Duodenal mucosa (tissue), 2 donors: ENCODE measurements around the gene CFAP251.

Source experiments
- H3K27ac ChIP-seq: one replicate; pipeline ENCODE4 v1.7.0; 2013; ENCODE audit warnings: low read depth, low read length
- H3K27me3 ChIP-seq, 2 donors: one replicate each; pipeline ENCODE4 v1.7.0; 2013; ENCODE audit warnings: low read length in 2 of 2, control low read depth in 1 of 2; ENCODE audit not compliant: insufficient read depth in 2 of 2, control insufficient read depth in 1 of 2
- H3K36me3 ChIP-seq, 2 donors: one replicate each; pipeline ENCODE4 v1.7.0; 2013; ENCODE audit warnings: low read length in 2 of 2, control low read depth in 1 of 2; ENCODE audit not compliant: insufficient read depth in 2 of 2, control insufficient read depth in 1 of 2
- H3K4me1 ChIP-seq, 2 donors: one replicate each; pipeline ENCODE4 v1.7.0; 2013; ENCODE audit warnings: low read length in 2 of 2, control low read depth in 1 of 2; ENCODE audit not compliant: insufficient read depth in 2 of 2, control insufficient read depth in 1 of 2
- H3K4me3 ChIP-seq, 2 donors: one replicate each; pipeline ENCODE4 v1.7.0; 2013; ENCODE audit warnings: low read length in 2 of 2, low read depth in 1 of 2
- H3K9ac ChIP-seq, 2 donors: one replicate each; pipeline ENCODE4 v1.7.0; 2013; ENCODE audit warnings: low read length in 2 of 2, low read depth in 1 of 2
- H3K9me3 ChIP-seq, 2 donors: one replicate each; pipeline ENCODE4 v1.7.0; 2013; ENCODE audit warnings: low read length in 2 of 2, control low read depth in 1 of 2; ENCODE audit not compliant: control insufficient read depth in 1 of 2

CFAP251 gene

GRCh38 chr12:122052285-122052684, 133.9 kb downstream of the CFAP251 start:
- no peak overlapping the region for H3K27ac ChIP-seq
- peaks cover 0 to 4% of the 10 kb centered on the region in 2 donors for H3K36me3 ChIP-seq
- no peaks in the 10 kb centered on the region for H3K9me3 ChIP-seq
- H3K27me3 ChIP-seq: no peaks in the 10 kb centered on the region
- no peak overlapping the region for H3K9ac ChIP-seq
- H3K4me1 ChIP-seq: peaks cover 6% of the 10 kb centered on the region in 2 donors
- no peak overlapping the region for H3K4me3 ChIP-seq
